ENCODE data around the gene SHTN1. TPM values are rescaled to one million over a fixed set of nuclear protein-coding genes. Genes with fewer than 3 reads are reported as not detected.

Gene SHTN1
- total and polyA plus RNA-seq, 10 of the 15 experiments (the other 5 are each of a cell fraction or from before 2014, with no cell fraction given) = 0.79 to 4.0 (median 2.0) TPM

DNA sequence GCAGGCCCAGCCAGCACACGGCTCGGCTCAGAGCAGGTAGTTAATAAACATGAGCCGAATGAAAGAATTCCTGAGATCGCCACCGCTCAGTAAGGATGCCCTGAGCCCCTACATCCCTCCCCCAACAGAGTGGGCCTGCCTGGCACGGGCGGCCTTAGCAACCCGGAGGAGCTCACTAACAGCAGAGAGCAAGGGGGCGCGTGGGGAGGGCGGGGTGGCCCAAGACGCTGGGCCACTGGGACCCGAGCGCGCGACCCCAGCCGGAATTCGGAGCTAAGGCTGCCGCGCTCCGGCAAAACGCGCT is 156.1 kb downstream of the SHTN1 start:
- SMC1A ChIA-PET (ENCODE audit: uncharacterized antibody, unreplicated experiment) = interaction anchor here (1.2 to 1.5 kb wide), 2 partner anchors 12 to 52 kb away, joined by 3 to 4 read pairs; no protein-coding TSS in a partner anchor
- H4K20me1 ChIP-seq (ENCODE audit: control insufficient read depth, insufficient read depth) = no peaks in the 10 kb centered on the region
- POLR2A ChIA-PET = no interaction called here
- peak overlapping the region; percentile 76 for H3K4me3 ChIP-seq
- H3K27me3 ChIP-seq (replicated peaks in 1 of 2; ENCODE audit: control insufficient read depth in 2 of 2, insufficient read depth in 2 of 2, low read length in 1 of 2) = no peaks in the 10 kb centered on the region; a peak in 1 of 4 replicates
- BruUV-seq (replicated peaks) = no TSS peak
- peak overlapping the region; percentile 96 for H2AFZ ChIP-seq (ENCODE audit: control insufficient read depth, low read depth, low read length)
- FAIRE-seq = no peak
- CTCF ChIA-PET = interaction anchor here (1.2 to 1.3 kb wide), 2 partner anchors 52 to 326 kb away, joined by 4 to 6 read pairs; no protein-coding TSS in a partner anchor
- H3K9me3 ChIP-seq (replicated peaks; ENCODE audit: control insufficient read depth, insufficient read depth, low read length) = no peaks in the 10 kb centered on the region
- TF ChIP-seq SMAD1 (IDR thresholded peaks at IDR 0.05; ENCODE audit: low read depth, partially characterized antibody) (no peak), CBFB (IDR thresholded peaks at IDR 0.05; ENCODE audit: low read depth) (0 out of 2 replicates have a peak, but pooled peaks have one; percentile 7), BHLHE40 (IDR thresholded peaks at IDR 0.05; ENCODE audit: borderline replicate concordance in 1 of 2, low read depth in 2 of 2, low read length in 1 of 2) (peak in 1 of 2 experiments; percentile 19; a peak in 1 of 4 replicates)
- H3K36me3 ChIP-seq (ENCODE audit: control insufficient read depth in 2 of 2, insufficient read depth in 2 of 2, low read length in 1 of 2) = no peaks in the 10 kb centered on the region
- H3K4me2 ChIP-seq (ENCODE audit: control insufficient read depth, insufficient read depth) = peak overlapping the region; percentile 86
- 5% methylated on average over 23 of the region's 23 CpGs for WGBS (ENCODE audit: insufficient coverage, insufficient replicate concordance, low lambda C conversion rate, missing lambda C conversion rate)
- peak overlapping the region; percentile 86 for H3K9ac ChIP-seq (ENCODE audit: control insufficient read depth, insufficient read depth, low read length)
- peaks cover 27% of the 10 kb centered on the region for H3K4me1 ChIP-seq (ENCODE audit: control insufficient read depth, insufficient read depth, low read length)
- no peak for DNase-seq (ENCODE audit: low read depth, low spot score)
- H3K27ac ChIP-seq (ENCODE audit: control insufficient read depth, insufficient read depth) = peak overlapping the region; percentile 81
- RAD21 ChIA-PET (ENCODE audit: unreplicated experiment) = interaction anchor here (0.6 to 1.3 kb wide), 5 partner anchors 8 to 52 kb away, joined by 3 to 7 read pairs (median 5); no protein-coding TSS in a partner anchor
- in situ Hi-C loops (cut with MboI) (no loop called here), intact Hi-C loops (cut with micrococcal nuclease; ENCODE audit: unreplicated experiment) (no loop called here)
- peak; percentile 60 for ATAC-seq
- no peaks in the 10 kb centered on the region; the same call in none of the 2 replicates for H3K79me2 ChIP-seq (ENCODE audit: control insufficient read depth, insufficient read depth, low read length)

DNA sequence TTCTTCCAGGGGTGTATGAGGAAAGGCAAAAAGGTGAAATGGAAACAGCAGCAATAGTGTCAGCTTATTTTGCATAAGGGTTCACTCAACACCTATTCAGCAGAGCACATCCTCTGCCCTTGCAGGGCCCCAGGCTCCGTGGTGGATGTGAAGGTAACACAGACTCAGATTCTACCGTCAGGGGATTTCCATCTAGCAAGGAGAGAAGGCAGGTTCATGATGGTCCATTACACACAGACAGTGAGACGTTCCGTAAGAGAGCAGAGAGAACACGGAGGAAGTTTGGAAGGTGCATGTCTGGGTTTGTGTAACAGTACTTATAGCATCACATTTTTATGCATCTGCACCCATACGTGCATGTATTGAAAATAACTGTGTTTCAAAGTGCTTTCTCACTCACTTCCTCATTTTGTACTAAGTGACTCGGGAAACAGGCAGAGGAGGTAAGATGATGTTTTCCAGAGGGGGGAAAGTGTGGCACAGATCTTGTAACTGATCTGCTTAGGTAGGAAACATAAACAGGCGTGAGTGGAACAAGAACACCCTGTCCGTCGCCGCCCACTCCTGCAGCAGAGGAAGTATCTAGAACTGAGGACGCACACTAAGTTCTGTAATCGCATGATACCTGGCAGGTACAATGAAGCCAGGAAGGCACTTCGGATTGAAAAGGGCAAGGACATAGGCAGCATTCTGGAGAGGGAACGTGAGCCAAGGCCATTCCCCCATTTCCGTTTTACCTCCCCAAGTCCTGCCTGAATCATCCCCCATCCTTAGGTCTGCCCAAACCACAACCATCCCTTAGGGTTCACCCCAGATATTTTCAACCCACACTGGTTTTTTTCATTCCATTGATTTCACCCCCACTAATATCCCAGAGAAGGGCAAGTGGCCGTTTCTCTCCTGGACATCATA is 156.7 kb downstream of the SHTN1 start:
- peaks cover 27% of the 10 kb centered on the region for H3K4me1 ChIP-seq (ENCODE audit: control insufficient read depth, insufficient read depth, low read length)
- intact Hi-C loops (cut with micrococcal nuclease; ENCODE audit: unreplicated experiment) = no loop called here
- ChIA-PET SMC1A (ENCODE audit: uncharacterized antibody, unreplicated experiment) (interaction anchor here (0.9 to 1.5 kb wide), 4 partner anchors 11 to 52 kb away, joined by 3 to 9 read pairs (median 4); no protein-coding TSS in a partner anchor), POLR2A (interaction anchor here (1.0 to 1.6 kb wide), 2 partner anchors 11 to 12 kb away, joined by 3 read pairs; no protein-coding TSS in a partner anchor), CTCF (interaction anchor here (0.6 to 1.3 kb wide), 2 partner anchors 326 to 327 kb away, joined by 3 to 6 read pairs; no protein-coding TSS in a partner anchor), RAD21 (ENCODE audit: unreplicated experiment) (interaction anchor here (0.9 to 1.6 kb wide), 4 partner anchors 8 to 11 kb away, joined by 4 to 7 read pairs (median 6); no protein-coding TSS in a partner anchor)
- H3K4me3 ChIP-seq = peak overlapping the region; percentile 76
- ATAC-seq (peak; percentile 85), DNase-seq (ENCODE audit: low read depth, low spot score) (peak; percentile 62), FAIRE-seq (peak; percentile 86)
- H2AFZ ChIP-seq (ENCODE audit: control insufficient read depth, low read depth, low read length) = peak overlapping the region; percentile 96
- no peaks in the 10 kb centered on the region; the same call in none of the 2 replicates for H3K79me2 ChIP-seq (ENCODE audit: control insufficient read depth, insufficient read depth, low read length)
- H3K36me3 ChIP-seq (ENCODE audit: control insufficient read depth in 2 of 2, insufficient read depth in 2 of 2, low read length in 1 of 2) = no peaks in the 10 kb centered on the region
- peak overlapping the region; percentile 86 for H3K9ac ChIP-seq (ENCODE audit: control insufficient read depth, insufficient read depth, low read length)
- H3K27me3 ChIP-seq (replicated peaks in 1 of 2; ENCODE audit: control insufficient read depth in 2 of 2, insufficient read depth in 2 of 2, low read length in 1 of 2) = no peaks in the 10 kb centered on the region
- H3K4me2 ChIP-seq (ENCODE audit: control insufficient read depth, insufficient read depth) = peak overlapping the region; percentile 86
- H3K27ac ChIP-seq (ENCODE audit: control insufficient read depth, insufficient read depth) = peak overlapping the region; percentile 81
- no peaks in the 10 kb centered on the region for H4K20me1 ChIP-seq (ENCODE audit: control insufficient read depth, insufficient read depth)
- no TSS peak for BruUV-seq (replicated peaks)
- WGBS (ENCODE audit: insufficient coverage, insufficient replicate concordance, low lambda C conversion rate, missing lambda C conversion rate) = under 1% methylated on average over 17 of the region's 17 CpGs
- no peaks in the 10 kb centered on the region for H3K9me3 ChIP-seq (replicated peaks; ENCODE audit: control insufficient read depth, insufficient read depth, low read length)
- in situ Hi-C loops (cut with MboI) = no loop called here
- no peak for TF ChIP-seq HCFC1 (IDR thresholded peaks at IDR 0.05; ENCODE audit: low read length)
- 0 out of 2 replicates have a peak, but pooled peaks have one; percentile 36 for TF ChIP-seq TAF1 (IDR thresholded peaks at IDR 0.05; ENCODE audit: borderline replicate concordance, low read depth, low read length)
- TF ChIP-seq, protein P1, sequence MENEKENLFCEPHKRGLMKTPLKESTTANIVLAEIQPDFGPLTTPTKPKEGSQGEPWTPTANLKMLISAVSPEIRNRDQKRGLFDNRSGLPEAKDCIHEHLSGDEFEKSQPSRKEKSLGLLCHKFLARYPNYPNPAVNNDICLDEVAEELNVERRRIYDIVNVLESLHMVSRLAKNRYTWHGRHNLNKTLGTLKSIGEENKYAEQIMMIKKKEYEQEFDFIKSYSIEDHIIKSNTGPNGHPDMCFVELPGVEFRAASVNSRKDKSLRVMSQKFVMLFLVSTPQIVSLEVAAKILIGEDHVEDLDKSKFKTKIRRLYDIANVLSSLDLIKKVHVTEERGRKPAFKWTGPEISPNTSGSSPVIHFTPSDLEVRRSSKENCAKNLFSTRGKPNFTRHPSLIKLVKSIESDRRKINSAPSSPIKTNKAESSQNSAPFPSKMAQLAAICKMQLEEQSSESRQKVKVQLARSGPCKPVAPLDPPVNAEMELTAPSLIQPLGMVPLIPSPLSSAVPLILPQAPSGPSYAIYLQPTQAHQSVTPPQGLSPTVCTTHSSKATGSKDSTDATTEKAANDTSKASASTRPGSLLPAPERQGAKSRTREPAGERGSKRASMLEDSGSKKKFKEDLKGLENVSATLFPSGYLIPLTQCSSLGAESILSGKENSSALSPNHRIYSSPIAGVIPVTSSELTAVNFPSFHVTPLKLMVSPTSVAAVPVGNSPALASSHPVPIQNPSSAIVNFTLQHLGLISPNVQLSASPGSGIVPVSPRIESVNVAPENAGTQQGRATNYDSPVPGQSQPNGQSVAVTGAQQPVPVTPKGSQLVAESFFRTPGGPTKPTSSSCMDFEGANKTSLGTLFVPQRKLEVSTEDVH (IDR thresholded peaks at IDR 0.05; ENCODE audit: low read depth, partially characterized antibody) = no peak
- TF ChIP-seq SPI1 (IDR thresholded peaks at IDR 0.05; ENCODE audit: borderline replicate concordance, insufficient read depth, low read depth, low read length) = peak; percentile 94
- TF ChIP-seq DPF2 (IDR thresholded peaks at IDR 0.05) = peak; percentile 43; the same call in 1 of the 2 replicates
- TF ChIP-seq NR2C2 (IDR thresholded peaks at IDR 0.05; ENCODE audit: borderline replicate concordance, control insufficient read depth, insufficient read length, low read depth) = no peak
- TF ChIP-seq PAX5 (IDR thresholded peaks at IDR 0.05; ENCODE audit: borderline replicate concordance, low read depth, low read length) = peak; percentile 63; the same call in 1 of the 2 replicates
- 0 out of 2 replicates have a peak, but pooled peaks have one; percentile 35 for TF ChIP-seq FOXM1 (IDR thresholded peaks at IDR 0.05; ENCODE audit: low read depth, low read length)
- TF ChIP-seq ATF7 (IDR thresholded peaks at IDR 0.05; ENCODE audit: low read depth) = 0 out of 2 replicates have a peak, but pooled peaks have one; percentile 49

All from GM12878 (cell line).